Prostate gland (tissue), 2 donors: ENCODE results near the gene RGS19. TPM values are rescaled to one million over a fixed set of nuclear protein-coding genes. Genes with fewer than 3 reads are reported as not detected.

Source experiments
- DNase-seq: peaks from one replicate; pipeline ENCODE4 v3.0.0-alpha.2; 2019; ENCODE audit warnings: low spot score
- H3K27ac ChIP-seq, 2 donors: fragments of 200-600 bp; sonication (generic); 2 replicates each; pipeline ENCODE4 v1.5.1; 2017 to 2019
- H3K27me3 ChIP-seq: fragments of 200-600 bp; sonication (generic); replicated peaks from 2 replicates; pipeline ENCODE4 v1.5.1; 2019; ENCODE audit not compliant: insufficient read depth
- H3K36me3 ChIP-seq, 2 donors: fragments of 200-600 bp; sonication (generic); 1 replicate in 1 of 2; 2 replicates in 1 of 2; pipeline versions ENCODE4 v1.5.1 to v1.8.1; 2017 to 2019
- H3K4me1 ChIP-seq: fragments of 200-600 bp; sonication (generic); replicated peaks from 2 replicates; pipeline ENCODE4 v1.5.1; 2019
- H3K4me3 ChIP-seq, 2 donors: fragments of 200-600 bp; sonication (generic); 2 replicates each; pipeline ENCODE4 v1.5.1; 2017 to 2019
- H3K9me3 ChIP-seq: fragments of 200-600 bp; sonication (generic); 2 replicates; pipeline ENCODE4 v1.5.1; 2017
- CTCF ChIP-seq, 4 experiments: fragments of 200-600 bp in 2 of 4; fragments of 450-650 bp in 2 of 4; sonication (generic) in 2 of 4; IDR thresholded peaks; 1 replicate in 3 of 4; 2 replicates in 1 of 4; pipeline ENCODE4 v1.5.1; 2016 to 2019; ENCODE audit warnings: antibody characterized with exemption in 4 of 4, mild to moderate bottlenecking in 2 of 4, moderate library complexity in 2 of 4
- POLR2A ChIP-seq: fragments of 450-650 bp; IDR thresholded peaks from one replicate; pipeline ENCODE4 v1.6.1; 2016; ENCODE audit warnings: antibody characterized with exemption, mild to moderate bottlenecking
- POLR2AphosphoS5 ChIP-seq: sonication (generic); formaldehyde crosslinking; IDR thresholded peaks from one replicate; pipeline ENCODE4 v1.6.1; 2017; ENCODE audit warnings: antibody characterized with exemption
- WGBS: methylation state at CpG from one replicate; pipeline ENCODE4 v1.1.5; 2018; 5-methylcytosine and 5-hydroxymethylcytosine counted together
- intact Hi-C: fragments of 100-400 bp; cut with DNase I; formaldehyde crosslinking; loops from one replicate; pipeline ENCODE4 v1.14.2; 2022
- total RNA-seq, 2 donors: library from RNA; depleted of rRNA; stranded (reverse); fragments of >200 nt; gene quantifications; one replicate each; pipeline ENCODE4 v1.1.0, GENCODE V29; 2016

RGS19 gene
- total RNA-seq, 2 donors from 2014 or later: 13.3 to 15.1 TPM

DNA sequence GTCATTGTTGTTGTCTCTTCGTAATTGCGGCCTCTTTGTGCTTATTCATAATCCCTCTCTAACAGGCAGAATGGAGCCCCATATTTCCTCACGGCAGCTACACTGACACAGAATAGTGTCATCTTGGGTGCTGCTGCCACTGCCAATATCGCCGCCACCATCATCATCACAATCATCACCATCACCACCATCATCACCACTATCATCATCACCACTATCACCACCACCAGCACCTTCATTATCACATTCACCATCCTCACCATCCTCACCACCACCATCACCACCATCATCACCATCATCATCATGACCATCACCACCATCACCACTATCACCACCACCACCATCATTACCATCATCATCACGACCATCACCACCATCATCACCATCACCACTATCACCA, 17.2 kb upstream of the RGS19 start:
- H3K4me3 ChIP-seq: no peak overlapping the region
- DNase-seq: no peak
- H3K27me3 ChIP-seq: no peaks in the 10 kb centered on the region
- H3K4me1 ChIP-seq: no peaks in the 10 kb centered on the region
- no peak overlapping the region for H3K27ac ChIP-seq
- intact Hi-C loops: no loop called here
- TF ChIP-seq POLR2AphosphoS5: no peak
- no peak for TF ChIP-seq POLR2A
- no peak for TF ChIP-seq CTCF (IDR thresholded peaks at IDR 0.05)
- no peaks in the 10 kb centered on the region for H3K9me3 ChIP-seq
- 86% methylated on average over 6 of the region's 6 CpGs for WGBS
- H3K36me3 ChIP-seq: no peaks in the 10 kb centered on the region

DNA sequence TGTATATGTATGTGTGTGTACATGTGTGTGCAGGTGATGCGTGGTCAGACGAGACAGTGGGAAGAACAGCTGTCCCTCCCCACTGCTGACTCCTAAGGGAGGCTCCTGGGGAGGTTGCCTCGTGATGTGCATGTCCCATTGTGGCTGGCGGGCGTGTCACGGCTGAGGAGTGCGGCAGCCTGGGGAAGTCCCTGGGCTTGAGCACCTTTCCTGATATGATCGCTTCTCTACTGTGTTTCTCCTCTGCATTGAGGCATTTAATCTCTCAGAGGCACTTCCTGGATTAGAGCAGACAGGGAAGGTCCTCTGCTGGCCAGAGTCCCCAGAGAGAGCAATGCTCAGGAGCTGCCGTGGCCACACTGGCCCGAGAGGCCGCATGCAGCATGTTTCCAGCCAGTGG, 16.6 kb upstream of the RGS19 start:
- intact Hi-C loops: no loop called here
- TF ChIP-seq POLR2AphosphoS5 (no peak), CTCF (IDR thresholded peaks at IDR 0.05) (no peak), POLR2A (no peak)
- 81% methylated on average over 11 of the region's 11 CpGs for WGBS
- no peaks in the 10 kb centered on the region for H3K27me3 ChIP-seq
- no peaks in the 10 kb centered on the region for H3K36me3 ChIP-seq
- DNase-seq: no peak
- no peak overlapping the region for H3K4me3 ChIP-seq
- H3K9me3 ChIP-seq: no peaks in the 10 kb centered on the region
- H3K4me1 ChIP-seq: no peaks in the 10 kb centered on the region
- no peak overlapping the region for H3K27ac ChIP-seq

DNA sequence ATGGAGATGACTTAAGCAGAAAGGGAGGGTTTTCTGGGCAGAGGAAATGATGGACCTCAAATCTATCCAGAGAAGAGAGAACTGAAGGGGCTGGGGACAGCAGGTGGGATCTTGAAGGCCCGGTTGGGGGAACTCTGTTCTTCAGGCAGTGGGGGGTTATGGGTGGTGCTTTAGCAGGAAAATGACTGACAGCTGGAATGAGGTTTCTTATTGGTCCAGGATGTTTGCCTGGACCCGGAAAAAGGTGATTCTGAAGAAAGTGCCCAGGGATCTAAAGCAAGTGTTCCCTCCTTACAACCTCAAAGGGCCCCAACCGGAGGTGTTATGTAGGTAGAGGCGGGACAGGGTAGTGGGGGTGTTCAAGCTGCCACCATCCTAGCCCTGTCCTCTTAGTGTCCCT, 16.1 kb upstream of the RGS19 start:
- no peak overlapping the region for H3K4me3 ChIP-seq
- H3K36me3 ChIP-seq: no peaks in the 10 kb centered on the region
- no peaks in the 10 kb centered on the region for H3K27me3 ChIP-seq
- no peak overlapping the region for H3K27ac ChIP-seq
- no peaks in the 10 kb centered on the region for H3K9me3 ChIP-seq
- no peak for DNase-seq
- H3K4me1 ChIP-seq: no peaks in the 10 kb centered on the region
- no peak for TF ChIP-seq CTCF (IDR thresholded peaks at IDR 0.05)
- TF ChIP-seq POLR2A: no peak
- 71% methylated on average over 4 of the region's 4 CpGs for WGBS
- intact Hi-C loops: no loop called here

GRCh38 chr20:64093013-64093503, 13.7 kb upstream of the RGS19 start:
- Histone ChIP-seq H3K27me3 (no peaks in the 10 kb centered on the region), H3K36me3 (no peaks in the 10 kb centered on the region), H3K4me3 (no peak overlapping the region), H3K27ac (no peak overlapping the region), H3K9me3 (no peaks in the 10 kb centered on the region), H3K4me1 (no peaks in the 10 kb centered on the region)
- TF ChIP-seq POLR2A (no peak), POLR2AphosphoS5 (no peak), CTCF (IDR thresholded peaks at IDR 0.05) (no peak)
- no peak for DNase-seq
- intact Hi-C loops: no loop called here
- 57% methylated on average over 9 of the region's 9 CpGs for WGBS

DNA sequence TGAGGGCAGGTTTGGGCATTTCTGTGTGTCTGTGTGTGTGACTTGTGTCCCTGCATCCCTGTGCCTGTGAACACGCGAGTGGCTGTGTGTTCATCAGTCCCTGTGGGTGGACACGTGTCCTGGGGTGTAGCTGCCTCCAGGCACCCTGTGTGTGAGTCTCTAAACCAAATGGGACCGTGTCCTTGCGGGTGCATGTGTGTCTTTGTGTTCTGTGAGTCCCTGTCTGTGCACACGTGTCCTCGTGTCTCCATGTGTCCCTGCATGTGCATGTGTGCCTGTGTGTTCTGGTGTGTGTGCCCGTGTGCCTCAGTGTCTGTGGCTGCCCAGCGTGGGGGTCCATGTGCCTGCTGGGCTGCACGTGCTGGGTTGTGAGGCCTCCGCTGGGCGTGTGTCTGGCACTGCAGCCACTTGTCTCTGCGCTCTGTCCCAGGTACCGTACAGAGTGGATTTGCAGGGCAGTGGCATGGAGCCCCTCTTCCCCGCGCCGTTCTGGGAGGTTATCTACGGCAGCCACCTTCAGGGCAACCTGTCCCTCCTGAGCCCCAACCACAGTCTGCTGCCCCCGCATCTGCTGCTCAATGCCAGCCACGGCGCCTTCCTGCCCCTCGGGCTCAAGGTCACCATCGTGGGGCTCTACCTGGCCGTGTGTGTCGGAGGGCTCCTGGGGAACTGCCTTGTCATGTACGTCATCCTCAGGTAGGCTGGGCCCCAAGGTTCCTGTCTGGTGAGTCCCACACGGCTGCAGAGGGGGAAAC, 13.1 kb upstream of the RGS19 start:
- no peak for DNase-seq
- no peak for TF ChIP-seq POLR2AphosphoS5
- TF ChIP-seq POLR2A: no peak
- no peak for TF ChIP-seq CTCF (IDR thresholded peaks at IDR 0.05)
- 40% methylated on average over 24 of the region's 27 CpGs for WGBS

More for the DNA sequence above, 13.1 kb upstream of the RGS19 start:
- no peak overlapping the region for H3K27ac ChIP-seq
- H3K27me3 ChIP-seq: no peaks in the 10 kb centered on the region
- no peaks in the 10 kb centered on the region for H3K36me3 ChIP-seq
- H3K4me3 ChIP-seq: no peak overlapping the region
- no peaks in the 10 kb centered on the region for H3K4me1 ChIP-seq
- no peaks in the 10 kb centered on the region for H3K9me3 ChIP-seq
- intact Hi-C loops: no loop called here
